Stimulated activated memory B cell treated with anti-CD40 and anti-IgM and Interleukin-4, amounts not matched to agents 10 μg/mL and 1 μg/mL and 100 μg/mL, for 72 hours (primary cell): ENCODE measurements around the gene RNF213.
"Not testable (repeated sequence)": the region's sequence is repeated elsewhere in the genome, so short reads cannot be mapped to it uniquely, and the experiment has no call there.

Experiments used
- ATAC-seq: fragments of 150-1000 bp; cut with Tn5 transposase; 2 replicates; pipeline ENCODE4 v1.10.0; 2021
- H3K27ac Mint-ChIP-seq: one replicate; pipeline ENCODE4 v1.8.0; 2022; ENCODE audit warnings: mild to moderate bottlenecking, mixed read lengths
- H3K27me3 Mint-ChIP-seq: one replicate; pipeline ENCODE4 v1.8.0; 2022; ENCODE audit warnings: mixed read lengths
- H3K36me3 Mint-ChIP-seq: one replicate; pipeline ENCODE4 v1.8.0; 2022; ENCODE audit warnings: mixed read lengths
- H3K4me1 Mint-ChIP-seq: one replicate; pipeline ENCODE4 v1.8.0; 2022; ENCODE audit warnings: mixed read lengths
- H3K4me3 Mint-ChIP-seq: one replicate; pipeline ENCODE4 v1.8.0; 2022; ENCODE audit warnings: mild to moderate bottlenecking, moderate library complexity, mixed read lengths
- H3K9me3 Mint-ChIP-seq: one replicate; pipeline ENCODE4 v1.8.0; 2022; ENCODE audit warnings: mixed read lengths

RNF213 gene

GRCh38 chr17:80286638-80286960, 25.9 kb downstream of the RNF213 start:
- no peak for ATAC-seq
- Mint-ChIP-seq H3K9me3 (no peaks in the 10 kb centered on the region), H3K27ac (no peak overlapping the region), H3K36me3 (peaks cover 45% of the 10 kb centered on the region), H3K27me3 (no peaks in the 10 kb centered on the region), H3K4me3 (no peak overlapping the region), H3K4me1 (peaks cover 23% of the 10 kb centered on the region)

DNA sequence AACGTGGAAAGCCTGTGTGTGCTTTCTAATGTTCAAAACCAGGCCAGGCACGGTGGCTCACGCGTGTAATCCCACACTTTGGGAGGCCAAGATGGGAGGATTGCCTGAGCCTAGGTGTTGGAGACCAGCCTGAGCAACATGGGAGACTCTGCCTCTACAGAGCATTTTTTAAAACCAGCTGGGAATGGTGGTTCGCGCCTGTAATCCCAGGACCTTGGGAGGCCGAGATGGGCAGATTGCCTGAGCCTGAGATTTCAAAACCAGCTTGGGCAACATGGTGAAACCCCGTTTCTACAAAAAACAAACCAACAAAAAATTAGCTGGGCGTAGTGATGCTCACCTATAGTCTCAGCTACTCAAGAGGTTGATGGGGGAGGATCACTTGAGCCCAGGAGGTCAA, 26.4 kb downstream of the RNF213 start:
- H3K27ac Mint-ChIP-seq, result no peak overlapping the region

GRCh38 chr17:80287806-80288567, 27.3 kb downstream of the RNF213 start:
- Mint-ChIP-seq H3K27me3 (no peaks in the 10 kb centered on the region), H3K4me3 (no peak overlapping the region), H3K9me3 (no peaks in the 10 kb centered on the region), H3K4me1 (peaks cover 13% of the 10 kb centered on the region), H3K36me3 (peaks cover 55% of the 10 kb centered on the region), H3K27ac (no peak overlapping the region)
- ATAC-seq, result no peak

More for the DNA sequence above, 26.4 kb downstream of the RNF213 start:
- peaks cover 22% of the 10 kb centered on the region for H3K4me1 Mint-ChIP-seq
- peaks cover 47% of the 10 kb centered on the region for H3K36me3 Mint-ChIP-seq
- no peak for ATAC-seq
- no peaks in the 10 kb centered on the region for H3K9me3 Mint-ChIP-seq
- no peak overlapping the region for H3K4me3 Mint-ChIP-seq
- no peaks in the 10 kb centered on the region for H3K27me3 Mint-ChIP-seq

- Mint-ChIP-seq H3K4me1 (peaks cover 8% of the 10 kb centered on the region), H3K4me3 (no peak overlapping the region), H3K27me3 (no peaks in the 10 kb centered on the region), H3K27ac (peak overlapping the region; percentile 83), H3K9me3 (no peaks in the 10 kb centered on the region), H3K36me3 (peaks cover 65% of the 10 kb centered on the region)
- ATAC-seq, result no peak
Measured at GRCh38 chr17:80289616-80290015, 29.0 kb downstream of the RNF213 start.

- H3K27me3 Mint-ChIP-seq, result no peaks in the 10 kb centered on the region
- H3K4me1 Mint-ChIP-seq, result peaks cover 4% of the 10 kb centered on the region
- peaks cover 67% of the 10 kb centered on the region for H3K36me3 Mint-ChIP-seq
- no peak overlapping the region for H3K4me3 Mint-ChIP-seq
- no peaks in the 10 kb centered on the region for H3K9me3 Mint-ChIP-seq
- H3K27ac Mint-ChIP-seq, result no peak overlapping the region
- no peak for ATAC-seq
Measured at GRCh38 chr17:80290156-80290555, 29.5 kb downstream of the RNF213 start.

- no peak overlapping the region for H3K4me3 Mint-ChIP-seq
- ATAC-seq, result no peak
- peaks cover 4% of the 10 kb centered on the region for H3K4me1 Mint-ChIP-seq
- H3K27me3 Mint-ChIP-seq, result no peaks in the 10 kb centered on the region
- no peaks in the 10 kb centered on the region for H3K9me3 Mint-ChIP-seq
- peaks cover 72% of the 10 kb centered on the region for H3K36me3 Mint-ChIP-seq
- no peak overlapping the region for H3K27ac Mint-ChIP-seq
Measured at GRCh38 chr17:80291260-80291659, 30.6 kb downstream of the RNF213 start.

DNA sequence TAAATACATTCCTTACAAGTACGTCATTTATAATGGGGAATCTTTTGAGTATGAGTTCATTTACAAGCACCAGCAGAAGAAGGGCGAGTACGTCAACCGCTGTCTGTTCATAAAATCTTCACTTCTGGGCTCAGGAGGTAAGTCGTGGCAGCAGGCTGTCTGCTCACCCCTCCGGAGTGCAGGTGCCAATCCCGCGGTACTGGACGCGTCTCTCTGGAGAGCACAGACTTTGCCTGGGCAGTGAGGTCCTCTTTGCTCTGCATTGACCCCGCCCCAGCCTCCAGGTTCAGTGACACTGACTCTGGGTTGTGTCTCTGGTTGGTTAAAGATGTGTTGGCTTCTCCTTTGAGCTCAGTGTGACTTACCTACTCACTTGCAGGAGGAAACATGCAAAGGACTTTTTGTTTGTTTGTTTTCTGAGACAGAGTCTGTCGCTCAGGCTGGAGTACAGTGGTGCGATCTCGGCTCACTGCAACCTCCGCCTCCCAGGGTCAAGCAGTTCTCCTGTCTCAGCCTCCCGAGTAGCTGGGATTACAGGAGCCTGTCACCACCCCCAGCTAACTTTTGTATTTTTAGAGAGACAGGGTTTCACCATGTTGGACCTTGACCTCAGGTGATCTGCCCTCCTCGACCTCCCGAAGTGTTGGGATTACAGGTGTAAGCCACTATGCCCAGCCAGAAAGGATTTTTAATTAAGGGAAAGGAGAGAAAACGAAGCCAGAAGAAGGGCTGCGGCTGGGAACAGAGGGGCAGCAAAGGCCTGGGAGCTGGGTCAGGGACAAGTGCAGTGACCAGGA, 31.2 kb downstream of the RNF213 start:
- H3K36me3 Mint-ChIP-seq, result peaks cover 78% of the 10 kb centered on the region
- no peak for ATAC-seq
- no peaks in the 10 kb centered on the region for H3K9me3 Mint-ChIP-seq
- H3K27ac Mint-ChIP-seq, result no peak overlapping the region
- no peak overlapping the region for H3K4me3 Mint-ChIP-seq
- H3K4me1 Mint-ChIP-seq, result peaks cover 4% of the 10 kb centered on the region
- H3K27me3 Mint-ChIP-seq, result no peaks in the 10 kb centered on the region

GRCh38 chr17:80292521-80292971, 31.9 kb downstream of the RNF213 start:
- Mint-ChIP-seq H3K36me3 (peaks cover 75% of the 10 kb centered on the region), H3K4me1 (peaks cover 4% of the 10 kb centered on the region), H3K27me3 (no peaks in the 10 kb centered on the region), H3K27ac (no peak overlapping the region), H3K4me3 (no peak overlapping the region), H3K9me3 (no peaks in the 10 kb centered on the region)
- no peak for ATAC-seq

DNA sequence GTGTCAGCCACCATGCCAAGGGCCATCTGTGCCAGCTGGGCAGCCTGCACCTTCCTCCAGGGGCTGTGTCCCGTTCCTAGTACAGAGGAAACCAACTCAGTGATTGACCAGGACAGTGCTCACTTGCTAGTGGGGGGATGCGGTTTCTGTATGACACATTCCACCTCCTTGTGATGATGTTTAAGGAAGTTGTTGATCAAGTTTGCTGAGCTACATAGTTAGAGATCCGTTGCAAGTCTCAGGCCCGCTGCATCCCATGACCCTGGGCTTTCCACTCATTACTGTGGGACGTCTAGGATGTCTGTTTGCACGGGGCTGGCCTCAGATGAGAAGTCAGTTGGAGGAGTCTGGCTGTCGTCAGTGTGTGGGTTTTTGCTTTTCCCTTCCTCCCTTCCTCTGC, 33.6 kb downstream of the RNF213 start:
- no peak overlapping the region for H3K4me3 Mint-ChIP-seq
- H3K27ac Mint-ChIP-seq, result no peak overlapping the region
- peaks cover 78% of the 10 kb centered on the region for H3K36me3 Mint-ChIP-seq
- no peaks in the 10 kb centered on the region for H3K9me3 Mint-ChIP-seq
- no peak for ATAC-seq
- H3K27me3 Mint-ChIP-seq, result no peaks in the 10 kb centered on the region
- peaks cover 4% of the 10 kb centered on the region for H3K4me1 Mint-ChIP-seq

DNA sequence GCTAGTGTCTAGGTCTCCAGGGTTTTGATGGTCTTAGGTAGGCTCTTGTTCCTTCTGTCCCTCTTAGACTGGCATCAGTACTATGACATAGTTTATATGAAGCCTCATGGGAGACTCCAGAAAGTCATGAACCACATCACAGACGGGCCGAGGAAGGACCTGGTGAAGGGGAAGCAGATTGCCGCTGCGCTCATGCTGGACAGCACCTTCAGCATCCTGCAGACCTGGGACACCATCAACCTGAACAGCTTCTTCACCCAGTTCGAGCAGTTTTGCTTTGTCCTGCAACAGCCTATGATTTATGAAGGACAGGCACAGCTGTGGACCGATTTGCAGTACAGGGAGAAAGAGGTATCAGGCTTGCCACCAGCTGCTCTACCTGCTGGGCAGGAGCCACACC, 34.0 kb downstream of the RNF213 start:
- no peak for ATAC-seq
- Mint-ChIP-seq H3K36me3 (peaks cover 78% of the 10 kb centered on the region), H3K9me3 (peaks cover 2% of the 10 kb centered on the region), H3K4me1 (no peaks in the 10 kb centered on the region), H3K27me3 (no peaks in the 10 kb centered on the region), H3K4me3 (no peak overlapping the region), H3K27ac (no peak overlapping the region)

GRCh38 chr17:80295146-80295545, 34.5 kb downstream of the RNF213 start:
- Mint-ChIP-seq H3K36me3 (peaks cover 78% of the 10 kb centered on the region), H3K4me3 (no peak overlapping the region), H3K4me1 (no peaks in the 10 kb centered on the region), H3K9me3 (peaks cover 3% of the 10 kb centered on the region), H3K27ac (no peak overlapping the region), H3K27me3 (no peaks in the 10 kb centered on the region)
- no peak for ATAC-seq

- no peak overlapping the region for H3K27ac Mint-ChIP-seq
Measured at GRCh38 chr17:80295559-80295958, 34.9 kb downstream of the RNF213 start.

GRCh38 chr17:80296221-80296620, 35.6 kb downstream of the RNF213 start:
- Mint-ChIP-seq H3K4me1 (no peaks in the 10 kb centered on the region), H3K36me3 (peaks cover 83% of the 10 kb centered on the region), H3K4me3 (no peak overlapping the region), H3K9me3 (peaks cover 5% of the 10 kb centered on the region), H3K27me3 (no peaks in the 10 kb centered on the region), H3K27ac (no peak overlapping the region)
- ATAC-seq, result no peak

More at GRCh38 chr17:80295559-80295958, 34.9 kb downstream of the RNF213 start:
- Mint-ChIP-seq H3K9me3 (peaks cover 3% of the 10 kb centered on the region), H3K4me3 (no peak overlapping the region), H3K4me1 (no peaks in the 10 kb centered on the region), H3K36me3 (peaks cover 78% of the 10 kb centered on the region), H3K27me3 (no peaks in the 10 kb centered on the region)
- ATAC-seq, result no peak

DNA sequence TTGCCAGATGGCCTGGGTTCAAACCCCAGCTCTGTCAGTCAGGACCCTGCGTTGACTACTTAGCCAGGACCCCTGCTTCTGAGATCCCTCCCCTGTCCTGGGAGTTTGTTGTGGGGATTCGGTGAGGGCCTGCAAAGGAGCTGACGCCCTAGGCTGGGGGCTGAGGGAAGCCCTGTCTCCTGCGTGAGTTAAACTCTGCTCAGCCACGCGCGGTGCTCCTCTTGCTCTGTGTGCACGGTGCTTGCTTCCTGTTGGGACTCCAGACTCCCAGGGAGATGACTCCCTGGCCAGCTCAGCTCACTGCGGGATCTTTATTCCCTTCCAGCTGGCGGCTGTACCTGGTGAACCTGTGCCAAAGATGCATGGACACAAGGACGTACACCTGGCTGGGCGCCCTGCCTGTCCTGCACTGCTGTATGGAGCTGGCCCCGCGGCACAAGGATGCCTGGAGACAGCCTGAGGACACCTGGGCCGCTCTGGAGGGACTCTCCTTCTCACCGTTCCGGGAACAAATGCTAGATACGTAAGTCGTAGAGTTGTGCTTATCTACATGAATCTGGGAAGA, 37.4 kb downstream of the RNF213 start:
- Mint-ChIP-seq H3K36me3 (peaks cover 86% of the 10 kb centered on the region), H3K4me1 (no peaks in the 10 kb centered on the region), H3K27me3 (no peaks in the 10 kb centered on the region), H3K9me3 (peaks cover 11% of the 10 kb centered on the region), H3K4me3 (no peak overlapping the region), H3K27ac (no peak overlapping the region)
- no peak for ATAC-seq

DNA sequence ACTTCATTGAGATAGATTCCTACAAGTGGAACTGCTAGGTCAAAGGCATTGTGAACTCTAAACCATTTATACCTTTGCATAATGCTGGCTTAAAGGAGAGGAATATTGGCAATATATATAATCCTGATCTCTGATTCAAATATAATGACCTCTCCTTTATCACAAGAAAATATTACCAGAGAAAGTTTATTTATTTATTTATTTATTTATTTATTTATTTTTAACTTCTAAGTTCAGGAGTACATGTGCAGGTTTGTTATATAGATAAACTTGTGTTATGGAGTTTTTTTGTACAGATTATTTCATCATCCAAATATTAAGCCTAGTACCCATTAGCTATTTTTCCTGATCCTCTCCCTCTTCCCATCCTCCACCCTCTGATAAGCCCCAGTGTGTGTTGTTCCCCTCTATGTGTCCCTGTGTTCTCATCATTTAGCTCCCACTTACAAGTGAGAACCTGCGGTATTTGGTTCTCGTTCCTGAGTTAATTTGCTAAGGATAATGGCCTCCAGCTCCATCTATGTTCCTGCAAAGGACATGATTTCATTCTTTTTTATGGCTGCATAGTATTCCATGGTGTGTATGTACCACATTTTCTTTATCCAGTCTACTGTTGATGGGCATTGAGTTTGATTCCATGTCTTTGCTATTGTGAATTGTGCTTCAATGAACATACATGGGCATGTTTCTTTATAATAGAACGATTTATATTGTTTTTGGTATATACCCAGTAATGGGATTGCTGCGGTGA, 38.9 kb downstream of the RNF213 start:
- Mint-ChIP-seq H3K36me3 (peaks cover 89% of the 10 kb centered on the region), H3K9me3 (peaks cover 11% of the 10 kb centered on the region)
- not testable (repeated sequence) for H3K4me3 Mint-ChIP-seq, H3K27me3 Mint-ChIP-seq, H3K27ac Mint-ChIP-seq, H3K4me1 Mint-ChIP-seq, ATAC-seq
